IMR-90 (cell line): ENCODE measurements around the gene PIAS1.

Experiments used
- BHLHE40 ChIP-seq: fragments of 150-350 bp; IDR thresholded peaks from 2 replicates; pipeline ENCODE4 v1.6.1; 2016; ENCODE audit warnings: mild to moderate bottlenecking, low read depth, low read length
- CTCF ChIP-seq: conservative IDR thresholded peaks from 2 replicates; pipeline ENCODE4 v1.5.1; 2012; ENCODE audit warnings: mild to moderate bottlenecking, low read depth, low read length, improper control_type of control experiment
- FOS ChIP-seq: fragments of 150-350 bp; IDR thresholded peaks from 2 replicates; pipeline ENCODE4 v1.6.1; 2016; ENCODE audit warnings: low read depth, low read length
- MAFK ChIP-seq: IDR thresholded peaks from 2 replicates; pipeline ENCODE4 v1.6.1; 2012; ENCODE audit warnings: low read depth, low read length, improper control_type of control experiment
- MAZ ChIP-seq: IDR thresholded peaks from 2 replicates; pipeline ENCODE4 v1.6.1; 2012; ENCODE audit warnings: low read depth, mild to moderate bottlenecking, low read length, improper control_type of control experiment, moderate library complexity, borderline replicate concordance
- NFE2L2 ChIP-seq: fragments of 150-350 bp; IDR thresholded peaks from 2 replicates; pipeline ENCODE4 v1.6.1; 2016; ENCODE audit warnings: low read depth, mild to moderate bottlenecking, low read length
- POLR2A ChIP-seq: IDR thresholded peaks from 2 replicates; pipeline ENCODE4 v1.6.1; 2012; ENCODE audit warnings: mild to moderate bottlenecking, low read depth, low read length
- RAD21 ChIP-seq: IDR thresholded peaks from 2 replicates; pipeline ENCODE4 v1.6.1; 2012; ENCODE audit warnings: low read length, improper control_type of control experiment
- RCOR1 ChIP-seq: IDR thresholded peaks from 2 replicates; pipeline ENCODE4 v1.6.1; 2012; ENCODE audit warnings: mild to moderate bottlenecking, low read length, improper control_type of control experiment; ENCODE audit not compliant: insufficient replicate concordance
- RFX5 ChIP-seq: IDR thresholded peaks from 2 replicates; pipeline ENCODE4 v1.8.0; 2012; ENCODE audit warnings: low read depth, mild to moderate bottlenecking, low read length, moderate library complexity
- SMC3 ChIP-seq: fragments of 150-350 bp; IDR thresholded peaks from 2 replicates; pipeline ENCODE4 v1.6.1; 2016; ENCODE audit warnings: low read depth, mild to moderate bottlenecking, antibody characterized with exemption, low read length, moderate library complexity

- no peak for TF ChIP-seq BHLHE40
- TF ChIP-seq CTCF: no peak
- no peak for TF ChIP-seq POLR2A
- TF ChIP-seq RFX5: no peak
- no peak for TF ChIP-seq RCOR1
- no peak for TF ChIP-seq RAD21
- no peak for TF ChIP-seq MAFK
- no peak for TF ChIP-seq FOS
- no peak for TF ChIP-seq SMC3
- TF ChIP-seq MAZ: no peak
- no peak for TF ChIP-seq NFE2L2
These were observed 28.6 kb downstream of the PIAS1 start for GRCh38 chr15:68082735-68083134.
